MM.1S (cell line): ENCODE measurements around the gene ACOT4.

ENCODE experiments used
- DNase-seq: peaks from one replicate; pipeline ENCODE4 v3.0.0-alpha.2; 2015
- H2AFZ ChIP-seq: fragments of 300-600 bp; sonication (generic); 2 replicates; pipeline ENCODE4 v1.6.0; 2016; ENCODE audit warnings: antibody characterized with exemption, low read length
- H3F3A ChIP-seq: fragments of 300-600 bp; sonication (generic); 2 replicates; pipeline ENCODE4 v1.6.1; 2016; ENCODE audit warnings: mild to moderate bottlenecking, antibody characterized with exemption, low read length, moderate library complexity, mixed read lengths; ENCODE audit not compliant: insufficient read depth
- H3K27ac ChIP-seq: fragments of 300-600 bp; sonication (generic); 2 replicates; pipeline ENCODE4 v1.5.1; 2016; ENCODE audit warnings: mild to moderate bottlenecking, low read length
- H3K27me3 ChIP-seq: fragments of 300-600 bp; sonication (generic); replicated peaks from 2 replicates; pipeline ENCODE4 v1.6.0; 2016; ENCODE audit warnings: low read length; ENCODE audit not compliant: insufficient read depth
- H3K36me3 ChIP-seq: fragments of 300-600 bp; sonication (generic); replicated peaks from 2 replicates; pipeline ENCODE4 v1.6.1; 2016; ENCODE audit warnings: mild to moderate bottlenecking, low read length, mixed read lengths; ENCODE audit not compliant: insufficient read depth
- H3K4me1 ChIP-seq: fragments of 300-600 bp; sonication (generic); 2 replicates; pipeline ENCODE4 v1.6.1; 2016; ENCODE audit warnings: low read length, mixed read lengths
- H3K4me2 ChIP-seq: fragments of 300-600 bp; sonication (generic); 2 replicates; pipeline ENCODE4 v1.6.0; 2016; ENCODE audit warnings: low read depth, low read length
- H3K4me3 ChIP-seq: fragments of 300-600 bp; sonication (generic); 2 replicates; pipeline ENCODE4 v1.5.1; 2016; ENCODE audit warnings: low read length, mixed read lengths
- H3K79me2 ChIP-seq: fragments of 300-600 bp; sonication (generic); 2 replicates; pipeline ENCODE4 v1.6.1; 2016; ENCODE audit warnings: mixed run types, low read length, mixed read lengths
- H3K9ac ChIP-seq: fragments of 300-600 bp; sonication (generic); 2 replicates; pipeline ENCODE4 v1.6.1; 2016; ENCODE audit warnings: low read length, mixed read lengths
- H3K9me2 ChIP-seq: fragments of 300-600 bp; sonication (generic); replicated peaks from 2 replicates; pipeline ENCODE4 v1.6.1; 2016; ENCODE audit warnings: mild to moderate bottlenecking, low read length, mixed read lengths; ENCODE audit not compliant: insufficient read depth
- H3K9me3 ChIP-seq: fragments of 300-600 bp; sonication (generic); replicated peaks from 2 replicates; pipeline ENCODE4 v1.6.1; 2016; ENCODE audit warnings: mild to moderate bottlenecking, low read length, mixed read lengths; ENCODE audit not compliant: insufficient read depth
- H4K20me1 ChIP-seq: fragments of 300-600 bp; sonication (generic); 2 replicates; pipeline ENCODE4 v1.6.1; 2016; ENCODE audit warnings: mild to moderate bottlenecking, low read length, moderate library complexity, mixed read lengths; ENCODE audit not compliant: insufficient read depth
- CTCF ChIP-seq: fragments of 300-600 bp; sonication (generic); IDR thresholded peaks from 2 replicates; pipeline ENCODE4 v1.5.1; 2016; ENCODE audit warnings: antibody characterized with exemption, low read length, mixed read lengths
- EZH2 ChIP-seq: fragments of 300-600 bp; sonication (generic); optimal IDR thresholded peaks from 2 replicates; pipeline ENCODE3; 2017; ENCODE audit warnings: low read depth, mild to moderate bottlenecking, antibody characterized with exemption, low read length, mixed read lengths
- EZH2phosphoT487 ChIP-seq: fragments of 300-600 bp; sonication (generic); IDR thresholded peaks from 2 replicates; pipeline ENCODE4 v1.6.1; 2018; ENCODE audit warnings: antibody characterized with exemption, low read length

ACOT4 gene

GRCh38 chr14:73606271-73606670 lies 14.6 kb downstream of the ACOT4 start:
- no peaks in the 10 kb centered on the region for H3K36me3 ChIP-seq
- no peaks in the 10 kb centered on the region for H3K9me2 ChIP-seq
- H4K20me1 ChIP-seq, result no peaks in the 10 kb centered on the region
- H3K4me3 ChIP-seq, result no peak overlapping the region
- TF ChIP-seq EZH2 (no peak), CTCF (no peak), EZH2phosphoT487 (no peak)
- H2AFZ ChIP-seq, result no peak overlapping the region
- no peaks in the 10 kb centered on the region for H3K4me1 ChIP-seq
- DNase-seq, result no peak
- H3K9ac ChIP-seq, result no peak overlapping the region
- H3K27me3 ChIP-seq, result no peaks in the 10 kb centered on the region
- H3K4me2 ChIP-seq, result no peak overlapping the region
- no peaks in the 10 kb centered on the region for H3K9me3 ChIP-seq
- H3F3A ChIP-seq, result no peaks in the 10 kb centered on the region
- no peak overlapping the region for H3K27ac ChIP-seq
- H3K79me2 ChIP-seq, result no peaks in the 10 kb centered on the region

- no peaks in the 10 kb centered on the region for H3F3A ChIP-seq
- H3K27me3 ChIP-seq, result no peaks in the 10 kb centered on the region
- H3K9me3 ChIP-seq, result no peaks in the 10 kb centered on the region
- DNase-seq, result no peak
- TF ChIP-seq EZH2phosphoT487 (no peak), EZH2 (no peak), CTCF (no peak)
- H3K36me3 ChIP-seq, result no peaks in the 10 kb centered on the region
- no peaks in the 10 kb centered on the region for H3K9me2 ChIP-seq
- no peaks in the 10 kb centered on the region for H3K4me1 ChIP-seq
- H3K79me2 ChIP-seq, result no peaks in the 10 kb centered on the region
- no peaks in the 10 kb centered on the region for H4K20me1 ChIP-seq
- no peak overlapping the region for H3K27ac ChIP-seq
- no peak overlapping the region for H3K4me3 ChIP-seq
- H3K9ac ChIP-seq, result no peak overlapping the region
- H2AFZ ChIP-seq, result no peak overlapping the region
- H3K4me2 ChIP-seq, result no peak overlapping the region
These were observed 15.6 kb downstream of the ACOT4 start for GRCh38 chr14:73607241-73607640.

GRCh38 chr14:73610687-73611086 lies 19.0 kb downstream of the ACOT4 start:
- Histone ChIP-seq H3K27ac (no peak overlapping the region), H3K4me3 (no peak overlapping the region), H4K20me1 (no peaks in the 10 kb centered on the region), H3K9me3 (no peaks in the 10 kb centered on the region), H3K9me2 (no peaks in the 10 kb centered on the region), H3K27me3 (no peaks in the 10 kb centered on the region), H3K4me2 (no peak overlapping the region), H3F3A (no peaks in the 10 kb centered on the region), H3K4me1 (no peaks in the 10 kb centered on the region), H3K36me3 (no peaks in the 10 kb centered on the region), H3K79me2 (no peaks in the 10 kb centered on the region), H3K9ac (no peak overlapping the region), H2AFZ (no peak overlapping the region)
- TF ChIP-seq CTCF (no peak), EZH2phosphoT487 (no peak)
- DNase-seq, result no peak
